ES-I3 (cell line): ENCODE results near the gene CCL4.
"Not testable (repeated sequence)": the region's sequence is repeated elsewhere in the genome, so short reads cannot be mapped to it uniquely, and the experiment has no call there.

Experiments used
- H3K36me3 ChIP-seq: 2 replicates; pipeline ENCODE4 v1.6.1; 2013; ENCODE audit warnings: mild to moderate bottlenecking, low read length, control low read depth, moderate library complexity; ENCODE audit not compliant: insufficient read depth
- H3K4me1 ChIP-seq: 2 replicates; pipeline ENCODE4 v1.6.1; 2013; ENCODE audit warnings: mild to moderate bottlenecking, control low read depth, low read length; ENCODE audit not compliant: insufficient read depth
- H3K9ac ChIP-seq: 2 replicates; pipeline ENCODE4 v1.6.1; 2013; ENCODE audit warnings: low read depth, mild to moderate bottlenecking, low read length, moderate library complexity
- H3K9me3 ChIP-seq: 2 replicates; pipeline ENCODE4 v1.6.1; 2013; ENCODE audit warnings: mild to moderate bottlenecking, low read length, moderate library complexity; ENCODE audit not compliant: control insufficient read depth, insufficient read depth

CCL4 gene

GRCh38 chr17:36117505-36118382 lies 14.1 kb downstream of the CCL4 start:
- Histone ChIP-seq H3K4me1 (peaks cover 1% of the 10 kb centered on the region; the same call in 1 of the 2 replicates), H3K9me3 (no peaks in the 10 kb centered on the region), H3K9ac (no peak overlapping the region), H3K36me3 (no peaks in the 10 kb centered on the region)

GRCh38 chr17:36118477-36119353 lies 15.1 kb downstream of the CCL4 start:
- Histone ChIP-seq H3K9me3 (no peaks in the 10 kb centered on the region), H3K36me3 (no peaks in the 10 kb centered on the region), H3K4me1 (peaks cover 8% of the 10 kb centered on the region; the same call in 1 of the 2 replicates), H3K9ac (no peak overlapping the region)

GRCh38 chr17:36120221-36120620 lies 16.6 kb downstream of the CCL4 start:
- H3K4me1 ChIP-seq, result peaks cover 15% of the 10 kb centered on the region; the same call in 1 of the 2 replicates
- no peak overlapping the region for H3K9ac ChIP-seq
- H3K9me3 ChIP-seq, result no peaks in the 10 kb centered on the region
- no peaks in the 10 kb centered on the region for H3K36me3 ChIP-seq

- H3K9me3 ChIP-seq, result not testable (repeated sequence)
- H3K4me1 ChIP-seq, result peaks cover 15% of the 10 kb centered on the region; the same call in 1 of the 2 replicates
These were observed 17.5 kb downstream of the CCL4 start for GRCh38 chr17:36121099-36121498.

GRCh38 chr17:36123431-36123830 lies 19.8 kb downstream of the CCL4 start:
- Histone ChIP-seq H3K36me3 (no peaks in the 10 kb centered on the region), H3K9ac (no peak overlapping the region), H3K4me1 (peaks cover 15% of the 10 kb centered on the region; the same call in 1 of the 2 replicates), H3K9me3 (peaks cover 8% of the 10 kb centered on the region)

More at GRCh38 chr17:36121099-36121498, 17.5 kb downstream of the CCL4 start:
- H3K36me3 ChIP-seq, H3K9ac ChIP-seq: not testable (repeated sequence)

- Histone ChIP-seq H3K9me3 (peaks cover 8% of the 10 kb centered on the region), H3K36me3 (no peaks in the 10 kb centered on the region), H3K9ac (no peak overlapping the region), H3K4me1 (peaks cover 15% of the 10 kb centered on the region; the same call in 1 of the 2 replicates)
These were observed 21.5 kb downstream of the CCL4 start for GRCh38 chr17:36124879-36125824.

GRCh38 chr17:36127199-36127893 lies 23.7 kb downstream of the CCL4 start:
- no peaks in the 10 kb centered on the region for H3K36me3 ChIP-seq
- no peak overlapping the region for H3K9ac ChIP-seq
- peaks cover 15% of the 10 kb centered on the region; the same call in 1 of the 2 replicates for H3K4me1 ChIP-seq
- H3K9me3 ChIP-seq, result peaks cover 8% of the 10 kb centered on the region

GRCh38 chr17:36127911-36128310 lies 24.3 kb downstream of the CCL4 start:
- H3K9ac ChIP-seq, result no peak overlapping the region
- peaks cover 12% of the 10 kb centered on the region; the same call in 1 of the 2 replicates for H3K4me1 ChIP-seq
- H3K36me3 ChIP-seq, result no peaks in the 10 kb centered on the region
- H3K9me3 ChIP-seq, result peaks cover 8% of the 10 kb centered on the region

- Histone ChIP-seq H3K4me1 (peaks cover 7% of the 10 kb centered on the region; the same call in 1 of the 2 replicates), H3K36me3 (no peaks in the 10 kb centered on the region), H3K9ac (no peak overlapping the region), H3K9me3 (peaks cover 8% of the 10 kb centered on the region)
These were observed 24.9 kb downstream of the CCL4 start for GRCh38 chr17:36128411-36128978.

GRCh38 chr17:36129616-36130015 lies 26.0 kb downstream of the CCL4 start:
- H3K9me3 ChIP-seq, result peaks cover 8% of the 10 kb centered on the region
- no peaks in the 10 kb centered on the region for H3K4me1 ChIP-seq
- no peak overlapping the region for H3K9ac ChIP-seq
- no peaks in the 10 kb centered on the region for H3K36me3 ChIP-seq

GRCh38 chr17:36130346-36130745 lies 26.7 kb downstream of the CCL4 start:
- Histone ChIP-seq H3K9me3 (peaks cover 8% of the 10 kb centered on the region), H3K9ac (no peak overlapping the region), H3K36me3 (no peaks in the 10 kb centered on the region), H3K4me1 (no peaks in the 10 kb centered on the region)

- Histone ChIP-seq H3K36me3 (no peaks in the 10 kb centered on the region), H3K4me1 (no peaks in the 10 kb centered on the region), H3K9me3 (peaks cover 3% of the 10 kb centered on the region; the same call in 1 of the 2 replicates), H3K9ac (no peak overlapping the region)
These were observed 27.8 kb downstream of the CCL4 start for GRCh38 chr17:36131421-36131820.

GRCh38 chr17:36131931-36132330 lies 28.3 kb downstream of the CCL4 start:
- H3K9ac ChIP-seq, result no peak overlapping the region
- H3K4me1 ChIP-seq, result no peaks in the 10 kb centered on the region
- H3K9me3 ChIP-seq, result no peaks in the 10 kb centered on the region; the same call in 1 of the 2 replicates
- no peaks in the 10 kb centered on the region for H3K36me3 ChIP-seq
